IMR-90 (cell line): Measurements from ENCODE around the gene SLC9A9. TPM values are rescaled to one million over a fixed set of nuclear protein-coding genes. Genes with fewer than 3 reads are reported as not detected.
A peak's percentile ranks its signal among the peaks of the same experiment; 100 is the strongest.

Source experiments
- ATAC-seq: fragments of 200-7000 bp; cut with Tn5 transposase; 2 replicates; pipeline ENCODE4 v1.9.1; 2020; ENCODE audit warnings: low read depth, mild to moderate bottlenecking, moderate library complexity
- BruUV-seq: library from RNA; stranded (reverse); fragments of 400-500 nt; replicated peaks from 2 replicates; lab custom pipeline; 2021; lab: Mats Ljungman, UMichigan
- CTCF ChIA-PET: fragments of 300-600 bp; formaldehyde crosslinking; extraction: SDS; loops from one replicate; lab custom pipeline; 2021; ENCODE audit warnings: antibody characterized with exemption; lab: Yijun Ruan, JAX
- POLR2A ChIA-PET: fragments of 300-600 bp; sonication (Branson Sonifier 250); formaldehyde crosslinking; loops from one replicate; lab custom pipeline; 2022; ENCODE audit warnings: antibody characterized with exemption; ENCODE audit not compliant: unreplicated experiment; lab: Charles Lee
- DNase-seq: peaks from one replicate; pipeline ENCODE4 v3.0.0; 2013
- H2AFZ ChIP-seq: replicated peaks from 2 replicates; pipeline ENCODE3; 2013; ENCODE audit warnings: low read length, mild to moderate bottlenecking; ENCODE audit not compliant: poor library complexity
- H2AK5ac ChIP-seq: 2 replicates; pipeline ENCODE4 v1.6.1; 2013; ENCODE audit warnings: low read depth, low read length, inconsistent platforms
- H2AK9ac ChIP-seq: replicated peaks from 2 replicates; pipeline ENCODE3; 2013; ENCODE audit warnings: mild to moderate bottlenecking, low read depth, low read length, moderate library complexity; ENCODE audit not compliant: poor library complexity
- H2BK120ac ChIP-seq: 2 replicates; pipeline ENCODE4 v1.6.1; 2013; ENCODE audit warnings: low read depth, low read length, inconsistent platforms
- H2BK15ac ChIP-seq: 3 replicates; pipeline ENCODE4 v1.6.1; 2013; ENCODE audit warnings: low read depth, low read length, inconsistent platforms
- H2BK20ac ChIP-seq: 2 replicates; pipeline ENCODE4 v1.6.1; 2013; ENCODE audit warnings: low read depth, mild to moderate bottlenecking, inconsistent platforms, low read length, moderate library complexity
- H2BK5ac ChIP-seq: 2 replicates; pipeline ENCODE4 v1.6.1; 2013; ENCODE audit warnings: mild to moderate bottlenecking, low read depth, low read length, inconsistent platforms; ENCODE audit not compliant: poor library complexity, severe bottlenecking
- H3K14ac ChIP-seq: replicated peaks from 2 replicates; pipeline ENCODE4 v1.6.1; 2013; ENCODE audit warnings: low read depth, low read length, inconsistent platforms
- H3K18ac ChIP-seq: 2 replicates; pipeline ENCODE4 v1.6.1; 2013; ENCODE audit warnings: low read depth, low read length, control low read depth
- H3K23ac ChIP-seq: 2 replicates; pipeline ENCODE4 v1.6.1; 2013; ENCODE audit warnings: low read depth, low read length, inconsistent platforms
- H3K27ac ChIP-seq: 2 replicates; pipeline ENCODE4 v1.5.1; 2013; ENCODE audit warnings: mild to moderate bottlenecking, control low read depth, low read length; ENCODE audit not compliant: insufficient read depth
- H3K27me3 ChIP-seq: 2 replicates; pipeline ENCODE4 v1.6.1; 2013; ENCODE audit warnings: low read length; ENCODE audit not compliant: control insufficient read depth, insufficient read depth
- H3K36me3 ChIP-seq: 2 replicates; pipeline ENCODE4 v1.6.1; 2013; ENCODE audit warnings: low read length, mixed read lengths; ENCODE audit not compliant: control insufficient read depth, insufficient read depth
- H3K4ac ChIP-seq: 2 replicates; pipeline ENCODE4 v1.6.1; 2013; ENCODE audit warnings: low read depth, low read length, inconsistent platforms
- H3K4me1 ChIP-seq: 2 replicates; pipeline ENCODE4 v1.6.1; 2013; ENCODE audit warnings: low read length, mixed read lengths; ENCODE audit not compliant: control insufficient read depth, insufficient read depth
- H3K4me2 ChIP-seq: 2 replicates; pipeline ENCODE4 v1.6.1; 2013; ENCODE audit warnings: low read depth, mild to moderate bottlenecking, control low read depth, low read length, moderate library complexity
- H3K4me3 ChIP-seq: 2 replicates; pipeline ENCODE4 v1.5.1; 2013; ENCODE audit warnings: low read depth, mild to moderate bottlenecking, control low read depth, low read length, moderate library complexity; ENCODE audit not compliant: insufficient read depth
- H3K56ac ChIP-seq: 2 replicates; pipeline ENCODE4 v1.6.1; 2013; ENCODE audit warnings: low read length, inconsistent platforms; ENCODE audit not compliant: insufficient read depth; ENCODE audit errors: extremely low read depth
- H3K79me1 ChIP-seq, 2 experiments: 2 replicates each; pipeline ENCODE4 v1.6.1; 2013; ENCODE audit warnings: low read length in 2 of 2, inconsistent platforms in 1 of 2, low read depth in 1 of 2
- H3K9ac ChIP-seq: 2 replicates; pipeline ENCODE4 v1.6.1; 2013; ENCODE audit warnings: low read depth, low read length, control low read depth
- H3K9me1 ChIP-seq: 2 replicates; pipeline ENCODE4 v1.6.1; 2013; ENCODE audit warnings: low read length, inconsistent platforms; ENCODE audit not compliant: insufficient read depth
- H3K9me3 ChIP-seq: 2 replicates; pipeline ENCODE4 v1.6.1; 2013; ENCODE audit warnings: low read length; ENCODE audit not compliant: control insufficient read depth, insufficient read depth
- H4K20me1 ChIP-seq: 2 replicates; pipeline ENCODE4 v1.6.1; 2013; ENCODE audit warnings: low read length, inconsistent platforms; ENCODE audit not compliant: insufficient read depth
- H4K5ac ChIP-seq: 2 replicates; pipeline ENCODE4 v1.6.1; 2013; ENCODE audit warnings: mild to moderate bottlenecking, low read depth, low read length, control low read depth
- H4K8ac ChIP-seq, 2 experiments: 2 replicates each; pipeline ENCODE4 v1.6.1; 2013; ENCODE audit warnings: low read depth in 2 of 2, low read length in 2 of 2, control low read depth in 1 of 2, inconsistent platforms in 1 of 2
- H4K91ac ChIP-seq: 2 replicates; pipeline ENCODE4 v1.6.1; 2013; ENCODE audit warnings: low read depth, low read length, inconsistent platforms; ENCODE audit not compliant: insufficient read depth
- BHLHE40 ChIP-seq: fragments of 150-350 bp; IDR thresholded peaks from 2 replicates; pipeline ENCODE4 v1.6.1; 2016; ENCODE audit warnings: mild to moderate bottlenecking, low read depth, low read length
- CEBPB ChIP-seq: IDR thresholded peaks from 2 replicates; pipeline ENCODE4 v1.6.1; 2012; ENCODE audit warnings: low read depth, low read length, improper control_type of control experiment
- CHD1 ChIP-seq: IDR thresholded peaks from 2 replicates; pipeline ENCODE4 v1.6.1; 2012; ENCODE audit warnings: low read depth, low read length, improper control_type of control experiment
- ELK1 ChIP-seq: fragments of 150-350 bp; IDR thresholded peaks from 2 replicates; pipeline ENCODE4 v1.6.1; 2016; ENCODE audit warnings: low read depth, mild to moderate bottlenecking, low read length, moderate library complexity, borderline replicate concordance
- FOS ChIP-seq: fragments of 150-350 bp; IDR thresholded peaks from 2 replicates; pipeline ENCODE4 v1.6.1; 2016; ENCODE audit warnings: low read depth, low read length
- MAFK ChIP-seq: IDR thresholded peaks from 2 replicates; pipeline ENCODE4 v1.6.1; 2012; ENCODE audit warnings: low read depth, low read length, improper control_type of control experiment
- MXI1 ChIP-seq: IDR thresholded peaks from 2 replicates; pipeline ENCODE4 v1.6.1; 2012; ENCODE audit warnings: low read depth, mild to moderate bottlenecking, low read length, moderate library complexity, borderline replicate concordance
- NFE2L2 ChIP-seq: fragments of 150-350 bp; IDR thresholded peaks from 2 replicates; pipeline ENCODE4 v1.6.1; 2016; ENCODE audit warnings: low read depth, mild to moderate bottlenecking, low read length
- POLR2A ChIP-seq: IDR thresholded peaks from 2 replicates; pipeline ENCODE4 v1.6.1; 2012; ENCODE audit warnings: mild to moderate bottlenecking, low read depth, low read length
- RAD21 ChIP-seq: IDR thresholded peaks from 2 replicates; pipeline ENCODE4 v1.6.1; 2012; ENCODE audit warnings: low read length, improper control_type of control experiment
- RCOR1 ChIP-seq: IDR thresholded peaks from 2 replicates; pipeline ENCODE4 v1.6.1; 2012; ENCODE audit warnings: mild to moderate bottlenecking, low read length, improper control_type of control experiment; ENCODE audit not compliant: insufficient replicate concordance
- RFX5 ChIP-seq: IDR thresholded peaks from 2 replicates; pipeline ENCODE4 v1.8.0; 2012; ENCODE audit warnings: low read depth, mild to moderate bottlenecking, low read length, moderate library complexity
- SMC3 ChIP-seq: fragments of 150-350 bp; IDR thresholded peaks from 2 replicates; pipeline ENCODE4 v1.6.1; 2016; ENCODE audit warnings: low read depth, mild to moderate bottlenecking, antibody characterized with exemption, low read length, moderate library complexity
- WGBS, 2 experiments: methylation state at CpG; one replicate each; pipeline versions ENCODE4 v1.1.5 to v1.1.7; 2013; ENCODE audit warnings: missing lambda C conversion rate in 2 of 2; ENCODE audit not compliant: insufficient read length in 1 of 2; ENCODE audit errors: extremely low coverage in 2 of 2; 5-methylcytosine and 5-hydroxymethylcytosine counted together
- dilution Hi-C: fragments of 300-500 bp; cut with HindIII; formaldehyde crosslinking; loops from one replicate; pipeline ENCODE4 v1.14.3; 2018; ENCODE audit warnings: low sequenced_read_pairs; ENCODE audit not compliant: unreplicated experiment
- in situ Hi-C: fragments of 300-500 bp; cut with MboI; formaldehyde crosslinking; loops from 3 replicates; pipeline ENCODE4 v1.14.3; 2019; ENCODE audit warnings: low sequenced_read_pairs, inconsistent platforms, mixed read lengths
- intact Hi-C: fragments of 100-400 bp; cut with micrococcal nuclease; formaldehyde crosslinking; loops from 2 replicates; pipeline ENCODE4 v1.10.0; 2022
- polyA plus RNA-seq, 3 experiments: library from polyadenylated mRNA; depleted of rRNA; stranded (reverse); fragments of >200 nt; gene quantifications; 2 replicates each; pipeline ENCODE4 v1.2.3, GENCODE V29; 2012; ENCODE audit warnings: low replicate concordance in 1 of 3
- total RNA-seq: library from RNA; depleted of rRNA; stranded (reverse); fragments of >200 nt; gene quantifications from 2 replicates; pipeline ENCODE4 v1.2.3, GENCODE V29; 2012
- TF ChIP-seq, protein P1 (sequence below): fragments of 150-350 bp; IDR thresholded peaks from 2 replicates; pipeline ENCODE4 v1.6.1; 2017; ENCODE audit warnings: mild to moderate bottlenecking, antibody characterized with exemption, low read length, low read depth
- TF ChIP-seq, protein P2 (sequence below): conservative IDR thresholded peaks from 2 replicates; pipeline ENCODE4 v1.5.1; 2012; ENCODE audit warnings: mild to moderate bottlenecking, low read depth, low read length, improper control_type of control experiment

The SLC9A9 gene
- total and polyA plus RNA-seq, 2 of the 4 experiments (the other 2 are of a cell fraction), result 1.4 to 2.3 TPM

DNA sequence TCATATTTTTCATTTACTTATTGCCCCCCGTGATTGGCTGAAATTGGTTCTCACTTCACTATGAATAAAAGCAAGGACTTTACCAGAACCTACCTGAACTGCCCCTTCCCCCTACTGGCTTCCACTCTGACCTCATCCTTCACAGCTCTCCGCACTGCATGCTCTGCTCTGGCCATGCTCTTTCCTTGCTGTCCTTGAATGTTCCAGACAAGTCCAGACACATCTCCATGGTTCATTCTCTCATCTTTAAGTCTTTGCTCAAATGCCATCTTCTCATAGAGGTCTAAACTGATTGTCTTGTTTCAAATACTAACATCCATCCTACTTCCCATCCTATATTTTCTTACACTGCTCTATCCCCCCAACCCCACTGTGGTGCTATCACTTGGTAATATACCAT, 599.3 kb downstream of the SLC9A9 start:
- H3K18ac ChIP-seq, result no peak overlapping the region
- H3K9ac ChIP-seq, result no peak overlapping the region
- no peak for DNase-seq
- H2AK9ac ChIP-seq, result no peak overlapping the region
- H2AK5ac ChIP-seq, result no peak overlapping the region
- 94% methylated on average over 2 of the region's 2 CpGs; no CpG with 5 or more reads in 1 of the 2 experiments for WGBS, 2 experiments
- no peak for ATAC-seq
- TF ChIP-seq ELK1, result no peak
- TF ChIP-seq, protein P1, sequence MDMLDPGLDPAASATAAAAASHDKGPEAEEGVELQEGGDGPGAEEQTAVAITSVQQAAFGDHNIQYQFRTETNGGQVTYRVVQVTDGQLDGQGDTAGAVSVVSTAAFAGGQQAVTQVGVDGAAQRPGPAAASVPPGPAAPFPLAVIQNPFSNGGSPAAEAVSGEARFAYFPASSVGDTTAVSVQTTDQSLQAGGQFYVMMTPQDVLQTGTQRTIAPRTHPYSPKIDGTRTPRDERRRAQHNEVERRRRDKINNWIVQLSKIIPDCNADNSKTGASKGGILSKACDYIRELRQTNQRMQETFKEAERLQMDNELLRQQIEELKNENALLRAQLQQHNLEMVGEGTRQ, result no peak
- no peak for TF ChIP-seq CEBPB
- TF ChIP-seq MXI1, result no peak
- no peak for TF ChIP-seq RCOR1
- TF ChIP-seq NFE2L2, result no peak
- no peak for TF ChIP-seq FOS
- no peak for TF ChIP-seq BHLHE40
- no peak for TF ChIP-seq RAD21
- TF ChIP-seq, protein P2, sequence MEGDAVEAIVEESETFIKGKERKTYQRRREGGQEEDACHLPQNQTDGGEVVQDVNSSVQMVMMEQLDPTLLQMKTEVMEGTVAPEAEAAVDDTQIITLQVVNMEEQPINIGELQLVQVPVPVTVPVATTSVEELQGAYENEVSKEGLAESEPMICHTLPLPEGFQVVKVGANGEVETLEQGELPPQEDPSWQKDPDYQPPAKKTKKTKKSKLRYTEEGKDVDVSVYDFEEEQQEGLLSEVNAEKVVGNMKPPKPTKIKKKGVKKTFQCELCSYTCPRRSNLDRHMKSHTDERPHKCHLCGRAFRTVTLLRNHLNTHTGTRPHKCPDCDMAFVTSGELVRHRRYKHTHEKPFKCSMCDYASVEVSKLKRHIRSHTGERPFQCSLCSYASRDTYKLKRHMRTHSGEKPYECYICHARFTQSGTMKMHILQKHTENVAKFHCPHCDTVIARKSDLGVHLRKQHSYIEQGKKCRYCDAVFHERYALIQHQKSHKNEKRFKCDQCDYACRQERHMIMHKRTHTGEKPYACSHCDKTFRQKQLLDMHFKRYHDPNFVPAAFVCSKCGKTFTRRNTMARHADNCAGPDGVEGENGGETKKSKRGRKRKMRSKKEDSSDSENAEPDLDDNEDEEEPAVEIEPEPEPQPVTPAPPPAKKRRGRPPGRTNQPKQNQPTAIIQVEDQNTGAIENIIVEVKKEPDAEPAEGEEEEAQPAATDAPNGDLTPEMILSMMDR, result no peak
- no peak for TF ChIP-seq SMC3
- TF ChIP-seq CHD1, result no peak
- TF ChIP-seq POLR2A, result no peak
- TF ChIP-seq MAFK, result no peak
- no peak for TF ChIP-seq RFX5
- H4K91ac ChIP-seq, result no peak overlapping the region
- no peaks in the 10 kb centered on the region; the same call in 1 of the 2 replicates for H3K27me3 ChIP-seq
- H2AFZ ChIP-seq, result no peak overlapping the region
- no peaks in the 10 kb centered on the region for H3K79me1 ChIP-seq
- no peaks in the 10 kb centered on the region for H3K36me3 ChIP-seq
- no peak overlapping the region for H4K8ac ChIP-seq
- no peak overlapping the region for H2BK15ac ChIP-seq
- H3K9me3 ChIP-seq, result no peaks in the 10 kb centered on the region
- intact Hi-C loops (no loop called here), dilution Hi-C loops (no loop called here), in situ Hi-C loops (no loop called here)
- H2BK5ac ChIP-seq, result no peak overlapping the region
- POLR2A ChIA-PET, result interaction anchor here (0.7 kb wide), 1 partner anchor 306 kb away, joined by 3 read pairs; no protein-coding TSS in a partner anchor
- H2BK20ac ChIP-seq, result no peak overlapping the region
- H3K14ac ChIP-seq, result no peak overlapping the region
- no peak overlapping the region for H3K56ac ChIP-seq
- no peaks in the 10 kb centered on the region for H3K9me1 ChIP-seq
- H3K4me3 ChIP-seq, result no peak overlapping the region
- H4K5ac ChIP-seq, result peak overlapping the region; percentile 48; the same call in 1 of the 2 replicates
- H3K4me2 ChIP-seq, result no peak overlapping the region
- no peak overlapping the region for H3K4ac ChIP-seq
- H4K20me1 ChIP-seq, result no peaks in the 10 kb centered on the region
- BruUV-seq, result no TSS peak
- CTCF ChIA-PET, result no interaction called here
- H3K27ac ChIP-seq, result no peak overlapping the region
- no peak overlapping the region for H3K23ac ChIP-seq
- no peaks in the 10 kb centered on the region for H3K4me1 ChIP-seq
- H2BK120ac ChIP-seq, result no peak overlapping the region
